SHP77 treated with DMSO at 0.1 percent for 48 hours (cell line): ENCODE results near the gene NAXD.
"Not testable (repeated sequence)": the region's sequence is repeated elsewhere in the genome, so short reads cannot be mapped to it uniquely, and the experiment has no call there.

Experiments used
- DNase-seq: peaks from one replicate; lab custom pipeline; 2025; lab: John Stamatoyannopoulos, UW

The NAXD gene

DNA sequence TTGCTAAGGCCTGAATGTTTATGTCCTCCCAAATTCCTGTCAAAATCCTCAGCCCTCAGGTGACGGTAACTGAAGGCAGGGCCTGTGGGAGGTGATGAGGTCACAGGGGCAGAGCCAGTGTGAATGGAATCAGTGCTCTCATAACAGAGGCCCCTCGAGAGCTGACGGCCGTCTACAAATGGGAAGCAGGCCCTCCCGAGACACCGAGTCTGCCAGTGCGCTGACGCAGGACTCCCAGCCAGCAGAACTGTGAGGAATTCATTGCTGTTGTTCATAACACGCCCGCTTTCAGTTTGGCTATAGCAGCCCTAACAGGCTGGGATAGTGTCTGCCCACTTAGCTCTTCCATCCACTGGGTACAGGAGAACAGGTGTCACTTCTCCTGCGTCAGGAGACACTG is 49.3 kb downstream of the NAXD start:
- DNase-seq = no peak

DNA sequence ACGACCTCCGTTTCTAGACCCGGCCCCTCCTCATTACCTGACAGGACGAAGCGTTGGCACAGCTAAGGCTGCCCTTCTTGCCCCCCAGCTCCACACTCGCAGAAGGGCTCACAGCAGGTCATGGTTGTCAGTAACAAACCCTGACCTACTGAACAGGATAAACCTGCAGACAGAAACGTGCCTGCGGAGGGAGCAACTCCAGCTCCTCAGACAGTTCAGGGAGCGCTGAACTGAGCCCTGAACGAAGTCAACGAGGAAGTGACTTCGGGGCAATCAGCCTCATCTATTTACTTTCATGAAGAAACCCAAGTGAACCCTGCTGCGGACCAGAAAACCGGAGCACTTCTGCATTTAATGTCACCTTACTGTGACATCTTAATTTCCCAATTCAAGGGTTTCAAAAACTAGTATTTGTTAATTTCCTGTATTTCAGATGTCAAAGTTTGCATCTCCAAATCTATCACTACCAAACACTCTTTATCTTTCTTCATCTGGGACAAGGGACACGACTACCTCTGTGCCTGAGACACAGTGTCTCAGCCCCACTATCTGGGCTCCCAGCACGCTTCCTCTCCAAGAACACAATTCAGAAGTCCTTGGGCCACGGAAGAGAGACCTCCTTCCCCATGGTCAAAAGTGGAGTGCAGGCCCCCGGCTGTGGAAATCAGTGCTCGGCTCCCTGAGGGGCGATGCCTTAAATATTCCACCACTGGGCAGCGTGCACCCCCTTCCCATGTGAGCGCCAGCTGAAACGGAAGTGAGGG is 50.3 kb downstream of the NAXD start:
- DNase-seq = no peak

DNA sequence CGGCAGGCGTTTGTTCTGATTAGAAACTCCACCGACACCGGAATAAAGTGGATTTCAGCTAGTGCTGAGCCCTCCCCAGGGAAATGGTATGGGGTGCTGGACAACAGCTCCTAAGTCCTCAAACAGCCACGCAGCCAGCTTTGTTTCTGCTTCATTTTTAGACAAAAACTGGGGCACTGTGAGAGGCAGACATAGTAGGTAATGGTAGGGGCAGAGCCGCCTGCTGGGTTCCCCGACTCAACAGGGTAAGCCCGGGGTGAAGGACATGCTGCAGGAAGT is 50.8 kb downstream of the NAXD start:
- DNase-seq = no peak

GRCh38 chr13:110669036-110669435 is 53.7 kb downstream of the NAXD start:
- no peak for DNase-seq

GRCh38 chr13:110669814-110670213 is 54.5 kb downstream of the NAXD start:
- DNase-seq = not testable (repeated sequence)

- DNase-seq = no peak
Observed at GRCh38 chr13:110676595-110677587, 61.5 kb downstream of the NAXD start.

DNA sequence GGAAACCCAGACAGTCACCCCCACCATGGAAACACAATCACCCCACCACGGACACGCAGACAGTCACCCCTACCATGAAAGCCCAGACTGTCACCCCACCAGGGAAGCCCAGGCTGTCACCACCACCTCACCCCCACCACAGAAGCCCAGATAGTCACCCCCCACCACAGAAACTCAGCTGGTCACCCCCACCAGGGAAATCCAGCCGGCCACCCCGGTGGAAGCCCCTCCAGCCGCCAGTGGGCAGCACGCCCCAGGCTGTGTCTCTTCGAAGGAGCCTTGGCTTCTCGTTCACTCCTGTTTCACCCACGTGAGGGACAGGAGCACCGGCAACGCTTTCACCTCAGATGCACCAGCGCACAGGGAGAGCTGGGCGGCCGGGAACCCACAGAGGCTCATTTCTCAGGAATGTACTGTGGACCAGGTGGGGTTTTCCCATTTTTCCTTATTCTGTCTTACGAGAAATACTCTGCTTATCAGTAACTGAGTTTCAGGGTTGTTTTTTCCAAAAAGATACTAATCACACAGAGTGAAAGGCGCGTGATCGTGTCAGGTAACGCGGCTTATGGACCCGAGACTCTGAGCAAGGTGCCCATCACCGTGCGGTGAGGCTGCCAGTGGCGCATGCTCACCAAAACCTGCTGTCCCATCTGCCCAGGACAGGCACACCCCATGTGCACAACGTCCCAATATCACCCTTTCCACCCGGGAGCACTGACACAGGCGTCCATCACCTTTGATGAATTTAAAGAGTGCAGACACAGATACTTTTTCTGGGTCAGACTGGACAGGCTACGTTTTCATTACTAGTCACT is 62.6 kb downstream of the NAXD start:
- DNase-seq = no peak

DNA sequence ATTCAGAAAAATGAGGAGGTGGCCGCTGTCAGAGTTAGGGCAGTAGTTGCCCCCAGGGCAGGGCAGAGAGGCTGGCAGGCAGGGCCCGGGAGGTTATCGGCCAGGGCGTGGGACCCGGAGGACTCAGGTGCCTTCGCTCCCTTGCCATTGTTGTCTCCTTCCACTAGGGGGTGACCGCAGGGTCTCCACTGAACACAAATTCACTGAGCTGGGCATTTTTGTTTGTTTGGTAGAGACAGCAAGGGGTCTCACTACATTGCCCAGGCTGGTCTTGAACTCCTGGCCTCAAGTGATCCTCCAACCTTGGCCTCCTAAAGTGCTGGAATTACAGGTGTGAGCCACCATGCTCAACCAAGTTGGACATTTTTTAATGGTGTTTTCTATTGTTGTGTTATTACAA is 65.5 kb downstream of the NAXD start:
- no peak for DNase-seq

DNA sequence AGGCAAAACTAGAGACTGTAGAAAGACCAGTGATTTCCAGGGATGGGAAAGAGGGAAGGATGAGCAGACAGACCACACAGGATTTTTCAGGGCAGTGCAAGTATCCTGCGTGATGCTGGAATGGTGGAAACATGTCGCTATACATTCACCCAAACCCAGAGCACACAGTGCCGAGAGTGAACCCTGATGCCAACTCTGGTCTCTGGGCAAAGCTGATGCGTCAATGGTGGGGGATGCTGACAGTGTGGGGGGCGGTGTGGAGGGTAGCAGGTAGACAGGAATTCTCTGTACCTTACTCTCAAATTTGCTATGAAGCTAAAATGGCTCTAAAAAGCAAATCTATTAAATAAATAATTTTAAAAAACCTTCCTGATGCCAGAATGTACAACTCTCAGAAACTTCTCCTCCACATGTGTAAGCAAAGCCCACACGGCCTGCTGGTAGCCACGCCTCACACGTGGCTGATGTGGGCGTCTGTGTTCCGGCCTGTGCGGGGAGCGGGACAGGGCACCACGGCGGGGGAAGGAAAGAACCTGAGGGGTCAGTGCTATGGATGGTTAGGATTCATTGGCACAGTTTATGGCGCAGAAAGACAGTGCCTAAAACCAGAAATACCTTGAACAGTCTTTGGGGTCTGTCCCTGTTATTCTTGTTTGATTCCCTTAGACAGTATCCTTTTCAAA is 66.7 kb downstream of the NAXD start:
- no peak for DNase-seq

- DNase-seq = no peak
Observed at GRCh38 chr13:110682746-110683145, 67.4 kb downstream of the NAXD start.

GRCh38 chr13:110683203-110683883 is 68.0 kb downstream of the NAXD start:
- DNase-seq = no peak

GRCh38 chr13:110683921-110684320 is 68.6 kb downstream of the NAXD start:
- DNase-seq = no peak

DNA sequence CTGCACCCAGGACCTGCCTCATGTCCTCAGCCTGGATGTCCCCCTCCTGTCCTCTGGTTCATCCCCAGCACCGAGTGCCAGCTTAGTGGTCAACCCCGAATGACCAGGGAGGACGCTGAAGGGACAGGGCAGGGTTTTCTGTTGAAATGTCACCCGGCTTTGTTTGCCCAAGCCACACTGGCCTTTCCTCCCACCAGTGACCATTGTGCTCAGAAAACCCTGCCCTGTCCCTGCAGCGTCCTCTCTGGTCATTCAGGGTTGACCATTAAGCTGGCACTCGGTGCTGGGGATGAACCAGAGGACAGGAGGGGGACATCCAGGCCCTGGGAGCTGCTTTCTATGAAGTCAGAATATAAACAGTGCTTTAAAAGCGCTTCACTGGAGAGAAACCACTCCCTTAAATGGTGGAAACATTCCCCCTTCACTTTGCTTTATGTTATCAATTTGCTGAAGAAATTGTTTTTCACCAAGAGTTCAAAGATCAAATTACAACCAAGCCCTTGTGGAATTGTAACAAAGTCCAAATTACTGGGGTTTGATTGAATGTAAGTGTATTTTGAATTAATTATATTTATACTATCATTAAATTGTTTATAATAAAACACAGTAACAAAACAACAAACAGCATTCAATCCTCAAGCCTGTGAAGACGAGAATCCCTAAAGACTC is 69.2 kb downstream of the NAXD start:
- DNase-seq = no peak

DNA sequence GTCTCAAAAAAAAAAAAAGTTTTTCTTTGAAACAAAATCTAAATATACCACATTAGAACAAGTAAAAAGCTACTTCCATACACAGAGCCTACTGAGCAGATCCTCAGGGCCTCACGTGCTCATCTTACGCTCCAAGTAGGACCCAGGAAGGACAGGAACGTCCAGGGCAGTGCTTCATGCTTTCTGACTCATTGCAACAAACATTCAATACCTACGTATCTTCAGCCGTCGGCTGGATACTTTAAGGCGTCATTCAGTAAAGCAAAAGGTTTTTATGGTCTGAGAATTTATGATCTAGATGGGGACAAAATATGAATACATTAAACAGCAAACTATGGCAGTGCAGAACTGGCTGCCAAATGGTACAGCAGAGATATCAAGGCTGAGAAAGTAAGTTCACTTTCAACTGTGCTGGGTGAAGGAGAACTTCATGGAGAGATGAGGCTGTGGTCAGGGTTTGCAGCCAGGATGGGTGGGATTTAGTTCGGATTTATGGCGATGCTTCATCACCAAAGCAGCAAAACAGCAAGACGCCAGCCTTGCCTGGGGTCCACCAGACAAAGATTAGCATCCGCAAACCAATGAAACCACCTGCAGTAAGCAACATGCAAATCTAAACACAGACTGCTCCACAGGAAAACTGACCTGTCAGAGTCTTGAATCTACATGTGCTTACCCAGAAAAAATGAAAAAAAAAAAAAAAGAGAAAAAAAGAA is 70.1 kb downstream of the NAXD start:
- DNase-seq = no peak

- no peak for DNase-seq
Observed at GRCh38 chr13:110687736-110688135, 72.4 kb downstream of the NAXD start.

GRCh38 chr13:110689041-110689440 is 73.7 kb downstream of the NAXD start:
- DNase-seq = no peak
